GM19438 (cell line): ENCODE data around the gene MST1.
A peak's percentile ranks its signal among the peaks of the same experiment; 100 is the strongest.

Experiments
- ATAC-seq: cut with Tn5 transposase; IDR thresholded peaks from one replicate; pipeline ENCODE4 v1.9.1; 2021; ENCODE audit warnings: low read depth; ENCODE audit not compliant: unreplicated experiment

MST1 gene

DNA sequence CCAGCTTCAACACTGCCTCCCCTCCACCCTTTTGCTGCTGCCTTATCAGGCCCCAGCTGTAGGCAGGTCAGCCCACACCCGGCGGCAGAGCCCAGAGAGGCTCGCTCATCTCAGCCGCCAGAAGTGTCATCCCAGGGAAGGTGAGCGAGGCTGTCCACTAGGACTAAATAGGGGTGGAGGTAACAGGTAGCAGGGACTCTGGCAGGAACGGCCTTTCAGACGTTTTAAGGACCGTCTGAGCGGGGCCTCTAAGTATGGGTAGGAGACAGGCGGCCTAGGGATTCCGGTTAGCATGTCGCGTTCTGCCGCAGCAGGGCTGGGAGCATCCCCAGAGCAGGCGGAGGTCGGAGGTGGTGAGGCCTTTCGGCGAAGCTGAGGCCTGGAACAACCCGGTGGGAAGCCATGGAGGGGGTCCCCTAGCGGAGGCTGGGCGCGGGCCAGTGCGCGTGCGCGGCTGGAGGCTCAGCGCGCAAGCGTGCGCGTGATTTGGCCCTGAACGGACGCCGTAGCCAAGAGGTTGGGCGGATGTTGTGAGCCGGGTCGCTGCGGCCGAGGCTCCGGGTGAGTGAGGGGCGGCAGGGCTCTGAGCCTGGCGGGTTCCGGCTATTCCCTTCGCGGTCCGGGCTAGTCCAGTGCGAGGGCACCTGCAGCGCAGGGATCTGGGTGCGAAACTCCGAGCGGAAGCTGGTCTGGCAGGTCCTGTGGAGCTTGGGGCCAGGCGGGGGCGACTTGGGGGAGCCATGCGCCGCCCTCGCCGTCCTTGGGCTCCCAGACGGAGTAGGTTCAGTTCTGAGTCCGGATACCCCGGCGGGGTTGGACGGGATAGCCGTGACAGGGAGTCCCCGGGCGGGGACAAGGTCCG lies at the start of gene MST1, which contains the start of gene RNF123:
Gene MST1 (minus strand): TSS at position 429 of the 862 bp plus-strand sequence. CDS start 783 bp downstream, outside the sequence.
Gene RNF123 (plus strand): TSS at position 512 of the 862 bp plus-strand sequence. CDS start 1,609 bp downstream, outside the sequence.
- ATAC-seq = peak; percentile 61

DNA sequence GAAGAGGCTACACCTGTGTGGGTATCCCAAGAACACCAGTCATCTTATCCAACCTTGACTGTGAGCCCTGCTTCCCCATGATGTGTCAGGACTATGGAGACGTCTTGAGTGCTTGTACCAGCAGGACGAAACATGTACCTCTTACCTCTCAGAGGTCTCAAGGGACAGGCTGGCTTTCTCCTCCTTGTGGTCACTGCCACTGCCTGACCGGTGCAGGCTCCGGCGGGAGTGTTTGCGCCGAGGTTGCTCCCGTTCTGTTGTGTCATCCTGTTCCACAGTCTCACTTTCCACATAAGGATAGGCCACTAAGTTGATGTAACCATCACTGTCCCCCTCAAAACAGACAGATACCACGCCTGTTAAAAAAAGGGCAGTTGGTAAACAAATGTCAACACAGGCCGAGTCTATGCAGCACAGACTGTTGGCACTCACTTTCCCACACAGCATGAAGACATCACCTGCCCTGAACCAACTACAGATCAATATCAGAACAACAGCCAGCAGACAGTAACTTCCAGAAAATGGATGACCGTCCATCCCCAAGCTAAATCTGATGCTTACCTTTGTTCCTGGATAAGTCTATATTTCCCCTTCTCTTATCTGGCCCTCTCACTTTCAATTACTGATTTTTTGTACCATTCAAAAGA lies 48.9 kb upstream of the MST1 start:
- no peak for ATAC-seq

DNA sequence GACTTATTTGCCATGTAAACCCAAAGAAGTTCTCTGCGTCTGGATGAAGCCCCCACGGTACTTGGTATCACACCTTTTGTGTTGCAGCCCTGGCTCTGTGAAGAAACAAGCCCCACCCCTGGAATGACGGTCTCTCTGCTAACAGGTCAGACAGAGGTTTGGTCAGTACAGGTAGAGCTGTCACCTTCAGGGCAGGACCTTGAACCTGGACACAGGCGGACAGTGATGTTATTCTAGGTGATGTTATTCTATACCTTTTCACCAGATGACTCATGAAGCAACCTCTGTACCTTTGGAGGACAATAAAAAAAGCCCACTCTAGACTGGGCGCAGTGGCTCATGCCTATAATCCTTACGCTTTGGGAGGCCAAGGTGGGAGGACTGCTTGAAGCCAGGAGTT lies 45.5 kb upstream of the MST1 start:
- ATAC-seq = no peak

- no peak for ATAC-seq
Observed at GRCh38 chr3:49733551-49733950, 44.3 kb upstream of the MST1 start.

DNA sequence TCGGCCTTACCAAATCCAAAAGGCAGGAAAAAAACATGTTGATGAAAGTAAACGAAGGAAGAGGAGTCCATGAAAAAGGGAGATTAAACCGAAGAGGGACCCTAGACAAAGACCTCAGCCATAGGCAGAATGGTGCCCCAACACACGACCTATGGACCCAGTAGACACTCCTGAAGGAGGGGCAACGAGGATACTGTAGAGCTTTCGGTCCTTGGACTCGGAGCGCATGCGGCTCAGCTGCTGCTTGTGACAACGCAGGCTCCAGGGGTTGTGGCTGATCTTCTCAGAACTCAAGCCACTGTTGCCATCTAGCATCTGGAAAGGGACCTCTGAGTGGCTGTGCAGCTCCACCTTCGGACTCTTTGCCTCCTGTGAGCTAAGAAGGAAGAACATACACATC lies 43.3 kb upstream of the MST1 start:
- ATAC-seq = no peak

DNA sequence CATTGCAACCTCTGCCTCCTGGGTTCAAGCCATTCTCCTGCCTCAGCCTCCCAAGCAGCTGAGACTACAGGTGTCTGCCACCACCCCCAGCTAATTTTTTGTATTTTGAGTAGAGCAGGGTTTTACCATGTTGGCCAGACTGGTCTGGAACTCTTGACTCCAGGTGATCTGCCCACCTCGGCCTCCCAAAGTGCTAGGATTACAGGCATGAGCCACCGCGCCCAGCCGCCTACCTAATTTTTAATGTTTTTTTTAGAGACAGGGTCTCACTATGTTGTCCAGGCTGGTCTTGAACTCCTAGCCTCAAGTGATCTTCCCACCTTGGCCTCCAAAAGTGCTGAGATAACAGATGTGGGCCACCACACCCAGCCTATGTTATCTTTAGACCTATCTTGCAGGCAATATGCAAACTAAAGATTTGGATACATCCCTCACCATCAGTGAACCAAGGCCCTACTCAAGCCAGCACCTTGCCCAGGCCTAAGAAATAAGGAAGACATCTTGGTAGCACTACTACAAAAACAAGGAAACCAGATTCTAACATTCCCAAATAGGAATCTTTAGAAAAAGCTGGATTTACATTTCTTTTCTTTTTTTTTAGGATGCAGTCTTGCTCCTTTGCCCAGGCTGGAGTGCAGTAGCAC lies 40.8 kb upstream of the MST1 start:
- no peak for ATAC-seq

- no peak for ATAC-seq
Observed at GRCh38 chr3:49727924-49728361, 38.7 kb upstream of the MST1 start.

GRCh38 chr3:49727154-49727923 lies 38.1 kb upstream of the MST1 start:
- ATAC-seq = no peak

- ATAC-seq = no peak
Observed at GRCh38 chr3:49725906-49726681, 36.8 kb upstream of the MST1 start.

GRCh38 chr3:49724586-49724985 lies 35.3 kb upstream of the MST1 start:
- no peak for ATAC-seq

DNA sequence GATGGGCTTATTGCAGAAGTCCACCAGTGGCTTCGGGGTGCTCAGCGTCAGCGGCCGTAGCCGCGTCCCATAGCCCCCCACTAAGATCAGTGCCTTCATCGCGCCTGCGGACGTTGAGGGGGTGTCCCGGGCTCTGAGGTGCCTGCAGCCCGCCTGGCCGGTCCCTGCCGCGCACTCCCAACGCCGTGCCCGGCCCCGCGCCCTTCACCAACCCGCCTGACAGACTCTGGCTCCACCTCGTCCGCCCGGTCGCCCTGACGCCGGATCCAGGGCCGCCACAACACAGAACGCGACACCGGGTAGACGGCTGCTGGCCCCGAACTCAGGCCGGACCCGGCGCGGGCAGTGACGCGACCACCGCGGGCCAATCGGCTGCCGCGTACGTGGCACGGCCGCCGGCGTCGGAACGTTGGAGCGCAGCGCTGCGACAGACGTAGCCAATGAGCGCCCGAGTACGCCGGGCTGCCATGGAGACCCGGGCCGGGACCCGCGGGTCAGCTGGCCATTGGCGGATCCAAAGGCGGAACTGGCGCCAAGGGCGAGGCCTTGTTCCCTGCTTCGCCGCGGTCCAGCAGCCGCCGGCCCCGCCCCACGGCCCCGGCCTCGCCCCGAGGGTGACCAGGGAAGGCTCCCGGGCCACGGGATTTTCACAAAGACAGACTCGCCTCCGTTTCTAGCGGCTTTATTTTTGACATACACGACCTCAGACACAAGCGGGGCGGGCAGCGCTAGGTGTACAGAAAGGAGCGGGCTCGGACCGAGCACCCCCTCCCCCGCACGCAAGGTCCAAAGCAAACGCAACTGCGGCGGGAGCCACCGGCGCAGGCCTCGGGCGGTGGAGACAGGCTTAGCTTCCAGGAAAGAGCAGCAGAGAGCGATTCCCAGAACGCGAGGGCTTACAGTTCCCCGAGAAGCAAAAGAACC lies 34.6 kb upstream of the MST1 start, which contains the start of gene GMPPB:
Gene GMPPB (minus strand): TSS at position 324 of the 924 bp plus-strand sequence. CDS start 225 bp downstream, at position 99.
- ATAC-seq = peak; percentile 72

DNA sequence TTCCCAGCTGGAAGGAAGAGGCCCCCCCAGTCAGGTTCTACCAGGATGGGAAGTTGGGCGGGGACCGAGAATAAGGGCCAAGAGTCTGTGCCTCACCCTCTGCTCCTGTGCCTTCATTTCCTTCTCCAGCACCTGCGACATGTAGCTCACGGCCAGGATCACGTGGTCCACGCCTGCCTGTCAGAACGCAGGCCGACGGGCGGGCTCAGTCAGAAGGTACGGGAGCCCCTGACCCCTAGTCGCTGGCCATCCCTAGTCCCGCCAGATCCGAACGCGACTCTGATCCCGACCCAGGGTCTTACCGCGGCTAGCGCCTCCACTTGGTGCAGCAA lies 34.0 kb upstream of the MST1 start:
- no peak for ATAC-seq

- ATAC-seq = no peak
Observed at GRCh38 chr3:49722896-49723295, 33.6 kb upstream of the MST1 start.

- no peak for ATAC-seq
Observed at GRCh38 chr3:49721896-49722781, 32.9 kb upstream of the MST1 start.

- no peak for ATAC-seq
Observed at GRCh38 chr3:49721596-49721895, 32.3 kb upstream of the MST1 start.

DNA sequence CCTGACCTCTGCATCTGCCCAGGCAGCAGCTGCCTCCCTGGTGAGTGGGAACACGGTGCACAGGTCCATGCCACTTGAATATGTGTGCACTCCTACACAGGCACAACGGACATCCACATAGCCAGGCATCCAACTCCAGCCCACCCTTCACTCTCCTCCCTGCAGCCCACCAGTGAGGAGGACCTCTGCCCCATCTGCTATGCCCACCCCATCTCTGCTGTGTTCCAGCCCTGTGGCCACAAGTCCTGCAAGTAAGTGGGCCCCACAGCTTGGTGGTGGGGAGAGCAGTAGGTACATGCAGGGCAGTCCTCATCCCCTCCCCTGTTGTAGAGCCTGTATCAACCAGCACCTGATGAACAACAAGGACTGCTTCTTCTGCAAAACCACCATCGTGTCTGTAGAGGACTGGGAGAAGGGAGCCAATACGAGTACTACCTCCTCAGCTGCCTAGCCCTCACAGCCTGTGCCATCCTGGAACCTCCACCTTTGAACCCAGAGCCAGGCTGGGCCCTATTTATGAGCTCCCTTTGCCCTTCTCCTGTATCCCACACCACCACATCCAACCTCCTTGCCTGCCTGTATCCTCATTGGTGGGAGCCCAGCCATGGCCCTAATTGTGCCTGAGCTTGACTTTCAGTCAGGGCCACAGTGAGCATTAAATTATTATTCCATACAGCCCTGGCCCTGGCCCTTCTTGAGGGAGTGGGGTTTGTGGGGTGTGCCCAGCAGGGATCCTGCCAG lies 31.8 kb upstream of the MST1 start:
- no peak for ATAC-seq

GRCh38 chr3:49719214-49719884 lies 30.1 kb upstream of the MST1 start, which contains the start of gene AMIGO3:
AMIGO3 (minus strand) TSS chr3:49719684; CDS start chr3:49719465, 219 bp downstream.
- ATAC-seq = peak; percentile 54
